ENCODE measurements around the gene RNF41. TPM values are rescaled to one million over a fixed set of nuclear protein-coding genes. Genes with fewer than 3 reads are reported as not detected.

RNF41 gene
- total and polyA plus RNA-seq, 2 of the 13 experiments (the other 11 are each of a cell fraction or from before 2014, with no cell fraction given), result 27.1 to 39.4 TPM

DNA sequence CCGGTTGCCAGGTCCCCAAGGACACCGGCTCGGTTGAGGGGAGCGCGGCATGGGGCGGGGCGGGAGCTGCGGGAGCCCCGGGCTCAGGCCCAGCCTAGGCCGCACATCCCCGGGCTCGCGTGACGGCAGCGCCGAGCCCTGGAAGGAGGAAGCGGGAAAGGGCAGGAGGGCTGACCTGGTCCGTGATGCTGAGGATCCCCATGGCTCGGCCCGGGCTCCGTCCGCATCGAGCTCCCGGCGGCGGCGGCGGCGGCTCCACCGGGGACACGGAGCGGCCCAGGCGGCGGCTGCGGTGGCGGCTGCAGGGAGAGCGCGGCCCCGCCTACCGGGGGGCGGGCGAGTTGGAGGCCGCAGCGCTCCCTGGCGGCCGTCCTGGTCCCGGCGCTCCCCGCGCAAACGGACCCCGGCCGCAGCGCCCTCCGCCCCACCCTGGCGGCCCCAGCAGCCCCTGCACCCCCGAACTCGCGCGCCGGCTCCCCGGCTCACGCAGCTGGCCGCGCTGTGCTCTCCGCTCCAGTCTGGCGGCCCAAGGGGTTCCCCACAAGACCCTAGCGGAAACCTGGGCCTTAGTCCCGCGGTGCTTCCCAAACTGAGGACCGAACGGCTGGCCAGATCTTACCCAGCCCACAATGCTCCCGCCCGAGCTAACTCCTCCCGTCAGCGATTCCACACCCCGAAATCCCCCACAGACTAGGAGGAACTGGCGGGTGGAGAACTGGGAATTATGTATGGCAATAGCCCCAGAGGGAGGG lies 36.5 kb upstream of the RNF41 start, which contains the start of gene ANKRD52 (continued):
- TF ChIP-seq, protein P1, sequence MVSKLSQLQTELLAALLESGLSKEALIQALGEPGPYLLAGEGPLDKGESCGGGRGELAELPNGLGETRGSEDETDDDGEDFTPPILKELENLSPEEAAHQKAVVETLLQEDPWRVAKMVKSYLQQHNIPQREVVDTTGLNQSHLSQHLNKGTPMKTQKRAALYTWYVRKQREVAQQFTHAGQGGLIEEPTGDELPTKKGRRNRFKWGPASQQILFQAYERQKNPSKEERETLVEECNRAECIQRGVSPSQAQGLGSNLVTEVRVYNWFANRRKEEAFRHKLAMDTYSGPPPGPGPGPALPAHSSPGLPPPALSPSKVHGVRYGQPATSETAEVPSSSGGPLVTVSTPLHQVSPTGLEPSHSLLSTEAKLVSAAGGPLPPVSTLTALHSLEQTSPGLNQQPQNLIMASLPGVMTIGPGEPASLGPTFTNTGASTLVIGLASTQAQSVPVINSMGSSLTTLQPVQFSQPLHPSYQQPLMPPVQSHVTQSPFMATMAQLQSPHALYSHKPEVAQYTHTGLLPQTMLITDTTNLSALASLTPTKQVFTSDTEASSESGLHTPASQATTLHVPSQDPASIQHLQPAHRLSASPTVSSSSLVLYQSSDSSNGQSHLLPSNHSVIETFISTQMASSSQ (IDR thresholded peaks at IDR 0.05; ENCODE audit: low read depth), result no peak
- TF ChIP-seq, protein P1 (CRISPR knock-in tag; IDR thresholded peaks at IDR 0.05; ENCODE audit: borderline replicate concordance), result no peak
- no peak; the same call in 1 of the 2 replicates for TF ChIP-seq ISL2 (CRISPR knock-in tag; IDR thresholded peaks at IDR 0.05)
- TF ChIP-seq, protein P2, sequence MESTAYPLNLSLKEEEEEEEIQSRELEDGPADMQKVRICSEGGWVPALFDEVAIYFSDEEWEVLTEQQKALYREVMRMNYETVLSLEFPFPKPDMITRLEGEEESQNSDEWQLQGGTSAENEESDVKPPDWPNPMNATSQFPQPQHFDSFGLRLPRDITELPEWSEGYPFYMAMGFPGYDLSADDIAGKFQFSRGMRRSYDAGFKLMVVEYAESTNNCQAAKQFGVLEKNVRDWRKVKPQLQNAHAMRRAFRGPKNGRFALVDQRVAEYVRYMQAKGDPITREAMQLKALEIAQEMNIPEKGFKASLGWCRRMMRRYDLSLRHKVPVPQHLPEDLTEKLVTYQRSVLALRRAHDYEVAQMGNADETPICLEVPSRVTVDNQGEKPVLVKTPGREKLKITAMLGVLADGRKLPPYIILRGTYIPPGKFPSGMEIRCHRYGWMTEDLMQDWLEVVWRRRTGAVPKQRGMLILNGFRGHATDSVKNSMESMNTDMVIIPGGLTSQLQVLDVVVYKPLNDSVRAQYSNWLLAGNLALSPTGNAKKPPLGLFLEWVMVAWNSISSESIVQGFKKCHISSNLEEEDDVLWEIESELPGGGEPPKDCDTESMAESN (CRISPR knock-in tag; conservative IDR thresholded peaks at IDR 0.05), result no peak
- TF ChIP-seq, protein P3, sequence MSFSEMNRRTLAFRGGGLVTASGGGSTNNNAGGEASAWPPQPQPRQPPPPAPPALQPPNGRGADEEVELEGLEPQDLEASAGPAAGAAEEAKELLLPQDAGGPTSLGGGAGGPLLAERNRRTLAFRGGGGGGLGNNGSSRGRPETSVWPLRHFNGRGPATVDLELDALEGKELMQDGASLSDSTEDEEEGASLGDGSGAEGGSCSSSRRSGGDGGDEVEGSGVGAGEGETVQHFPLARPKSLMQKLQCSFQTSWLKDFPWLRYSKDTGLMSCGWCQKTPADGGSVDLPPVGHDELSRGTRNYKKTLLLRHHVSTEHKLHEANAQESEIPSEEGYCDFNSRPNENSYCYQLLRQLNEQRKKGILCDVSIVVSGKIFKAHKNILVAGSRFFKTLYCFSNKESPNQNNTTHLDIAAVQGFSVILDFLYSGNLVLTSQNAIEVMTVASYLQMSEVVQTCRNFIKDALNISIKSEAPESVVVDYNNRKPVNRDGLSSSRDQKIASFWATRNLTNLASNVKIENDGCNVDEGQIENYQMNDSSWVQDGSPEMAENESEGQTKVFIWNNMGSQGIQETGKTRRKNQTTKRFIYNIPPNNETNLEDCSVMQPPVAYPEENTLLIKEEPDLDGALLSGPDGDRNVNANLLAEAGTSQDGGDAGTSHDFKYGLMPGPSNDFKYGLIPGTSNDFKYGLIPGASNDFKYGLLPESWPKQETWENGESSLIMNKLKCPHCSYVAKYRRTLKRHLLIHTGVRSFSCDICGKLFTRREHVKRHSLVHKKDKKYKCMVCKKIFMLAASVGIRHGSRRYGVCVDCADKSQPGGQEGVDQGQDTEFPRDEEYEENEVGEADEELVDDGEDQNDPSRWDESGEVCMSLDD (CRISPR knock-in tag; IDR thresholded peaks at IDR 0.05; ENCODE audit: borderline replicate concordance), result peak; percentile 93
- TF ChIP-seq NFIC (IDR thresholded peaks at IDR 0.05; ENCODE audit: low read length), result no peak
- TF ChIP-seq ZFP41 (CRISPR knock-in tag; IDR thresholded peaks at IDR 0.05; ENCODE audit: borderline replicate concordance), result no peak
- no peak for TF ChIP-seq JUNB (CRISPR knock-in tag; IDR thresholded peaks at IDR 0.05; ENCODE audit: borderline replicate concordance)
- TF ChIP-seq ZFP36L1 (CRISPR knock-in tag; IDR thresholded peaks at IDR 0.05), result no peak
- TF ChIP-seq, protein P4, sequence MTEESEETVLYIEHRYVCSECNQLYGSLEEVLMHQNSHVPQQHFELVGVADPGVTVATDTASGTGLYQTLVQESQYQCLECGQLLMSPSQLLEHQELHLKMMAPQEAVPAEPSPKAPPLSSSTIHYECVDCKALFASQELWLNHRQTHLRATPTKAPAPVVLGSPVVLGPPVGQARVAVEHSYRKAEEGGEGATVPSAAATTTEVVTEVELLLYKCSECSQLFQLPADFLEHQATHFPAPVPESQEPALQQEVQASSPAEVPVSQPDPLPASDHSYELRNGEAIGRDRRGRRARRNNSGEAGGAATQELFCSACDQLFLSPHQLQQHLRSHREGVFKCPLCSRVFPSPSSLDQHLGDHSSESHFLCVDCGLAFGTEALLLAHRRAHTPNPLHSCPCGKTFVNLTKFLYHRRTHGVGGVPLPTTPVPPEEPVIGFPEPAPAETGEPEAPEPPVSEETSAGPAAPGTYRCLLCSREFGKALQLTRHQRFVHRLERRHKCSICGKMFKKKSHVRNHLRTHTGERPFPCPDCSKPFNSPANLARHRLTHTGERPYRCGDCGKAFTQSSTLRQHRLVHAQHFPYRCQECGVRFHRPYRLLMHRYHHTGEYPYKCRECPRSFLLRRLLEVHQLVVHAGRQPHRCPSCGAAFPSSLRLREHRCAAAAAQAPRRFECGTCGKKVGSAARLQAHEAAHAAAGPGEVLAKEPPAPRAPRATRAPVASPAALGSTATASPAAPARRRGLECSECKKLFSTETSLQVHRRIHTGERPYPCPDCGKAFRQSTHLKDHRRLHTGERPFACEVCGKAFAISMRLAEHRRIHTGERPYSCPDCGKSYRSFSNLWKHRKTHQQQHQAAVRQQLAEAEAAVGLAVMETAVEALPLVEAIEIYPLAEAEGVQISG (CRISPR knock-in tag; IDR thresholded peaks at IDR 0.05), result peak; percentile 62; the same call in 1 of the 2 replicates
- TF ChIP-seq ZNF484 (CRISPR knock-in tag; IDR thresholded peaks at IDR 0.05; ENCODE audit: borderline replicate concordance, low read depth), result no peak
- TF ChIP-seq, protein P5, sequence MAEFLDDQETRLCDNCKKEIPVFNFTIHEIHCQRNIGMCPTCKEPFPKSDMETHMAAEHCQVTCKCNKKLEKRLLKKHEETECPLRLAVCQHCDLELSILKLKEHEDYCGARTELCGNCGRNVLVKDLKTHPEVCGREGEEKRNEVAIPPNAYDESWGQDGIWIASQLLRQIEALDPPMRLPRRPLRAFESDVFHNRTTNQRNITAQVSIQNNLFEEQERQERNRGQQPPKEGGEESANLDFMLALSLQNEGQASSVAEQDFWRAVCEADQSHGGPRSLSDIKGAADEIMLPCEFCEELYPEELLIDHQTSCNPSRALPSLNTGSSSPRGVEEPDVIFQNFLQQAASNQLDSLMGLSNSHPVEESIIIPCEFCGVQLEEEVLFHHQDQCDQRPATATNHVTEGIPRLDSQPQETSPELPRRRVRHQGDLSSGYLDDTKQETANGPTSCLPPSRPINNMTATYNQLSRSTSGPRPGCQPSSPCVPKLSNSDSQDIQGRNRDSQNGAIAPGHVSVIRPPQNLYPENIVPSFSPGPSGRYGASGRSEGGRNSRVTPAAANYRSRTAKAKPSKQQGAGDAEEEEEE (CRISPR knock-in tag; IDR thresholded peaks at IDR 0.05; ENCODE audit: borderline replicate concordance), result no peak
- TF ChIP-seq ISX (CRISPR knock-in tag; conservative IDR thresholded peaks at IDR 0.05), result 0 out of 2 replicates have a peak, but pooled peaks have one; percentile 32
- TF ChIP-seq XRCC5 (optimal IDR thresholded peaks at IDR 0.05; ENCODE audit: low read length), result peak; percentile 55

Measured in HepG2 (cell line).